COLO829 (cell line): ENCODE results near the gene RASL12.
"Not testable (repeated sequence)": the region's sequence is repeated elsewhere in the genome, so short reads cannot be mapped to it uniquely, and the experiment has no call there.

Experiments
- DNase-seq: peaks from one replicate; pipeline ENCODE4 v3.0.0; 2012; ENCODE audit warnings: low spot score

The RASL12 gene

DNA sequence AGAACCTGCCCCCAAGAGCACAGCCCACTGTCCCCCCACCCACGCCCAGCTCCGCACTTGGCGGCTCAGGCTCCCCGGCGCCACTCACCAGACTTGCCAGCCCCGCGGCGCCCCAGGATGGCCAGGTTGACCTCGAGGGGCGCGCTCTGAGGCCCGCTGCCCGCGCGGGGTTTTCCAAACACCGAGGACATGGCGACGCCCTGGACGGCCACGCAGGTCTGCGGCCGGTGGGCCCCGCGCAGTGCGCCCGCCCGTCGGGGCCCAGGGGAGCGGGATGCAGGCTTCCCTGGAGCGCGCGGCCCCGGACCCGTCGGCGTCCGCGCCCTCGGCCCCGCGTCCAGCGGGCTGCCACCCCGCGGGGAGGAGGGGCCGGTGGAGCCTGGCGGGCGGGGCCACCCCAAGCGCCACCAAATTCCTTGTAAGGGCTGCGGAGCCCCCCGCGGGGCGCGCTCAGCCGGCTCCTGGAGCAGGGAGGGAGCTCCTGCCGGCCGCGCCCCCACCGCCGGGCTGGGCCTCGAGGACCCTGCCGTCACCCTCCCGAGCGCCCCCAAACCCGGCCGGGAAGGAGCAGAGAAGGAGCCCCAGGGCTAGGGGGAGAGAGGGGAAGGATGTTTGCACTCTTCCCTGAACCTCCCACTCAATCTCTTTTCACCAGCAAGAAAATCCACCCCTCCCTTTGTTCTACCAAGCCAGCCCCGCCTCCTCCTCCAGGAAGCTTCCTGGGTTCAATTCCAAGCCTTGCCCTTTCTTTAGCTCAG lies at the start of gene RASL12:
TSS of gene RASL12 (minus strand) at position 347 of the 758 bp plus-strand sequence. CDS start at position 191, 156 bp downstream.
- DNase-seq = no peak

- DNase-seq = peak; percentile 48
These were observed 47.8 kb upstream of the RASL12 start for GRCh38 chr15:65115542-65115941.

DNA sequence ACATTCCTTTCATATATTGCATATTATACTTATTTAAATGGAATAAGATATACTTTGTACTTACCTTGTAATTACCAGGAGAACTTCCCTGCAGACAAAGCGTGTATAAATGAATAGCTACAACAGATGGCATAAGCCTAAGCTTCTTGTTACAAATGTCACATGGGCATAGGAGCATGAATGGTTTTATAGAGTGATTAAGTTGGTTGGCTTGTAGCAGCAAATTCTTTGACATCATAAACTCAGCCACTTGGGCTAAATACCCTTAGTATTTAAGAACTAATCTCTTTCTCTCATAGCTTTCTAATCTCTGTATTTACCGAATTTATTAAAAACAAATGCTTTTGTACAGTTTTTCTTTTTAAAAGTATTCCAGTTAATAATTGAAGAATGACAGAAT lies 47.3 kb upstream of the RASL12 start, which contains the start of gene UBAP1L:
TSS of gene UBAP1L (minus strand) at position 115 of the 400 bp plus-strand sequence. CDS start 8,985 bp downstream, outside the sequence.
- peak; percentile 28 for DNase-seq

- peak; percentile 54 for DNase-seq
These were observed 43.0 kb upstream of the RASL12 start for GRCh38 chr15:65110676-65111292.

- DNase-seq = no peak
These were observed 38.3 kb upstream of the RASL12 start for GRCh38 chr15:65106011-65106590.

- no peak for DNase-seq
These were observed 37.2 kb upstream of the RASL12 start for GRCh38 chr15:65105038-65105437.

- no peak for DNase-seq
These were observed 35.1 kb upstream of the RASL12 start for GRCh38 chr15:65102912-65103311.

GRCh38 chr15:65101891-65102708 lies 34.3 kb upstream of the RASL12 start:
- no peak for DNase-seq

- DNase-seq = no peak
These were observed 33.7 kb upstream of the RASL12 start for GRCh38 chr15:65101411-65101890.

DNA sequence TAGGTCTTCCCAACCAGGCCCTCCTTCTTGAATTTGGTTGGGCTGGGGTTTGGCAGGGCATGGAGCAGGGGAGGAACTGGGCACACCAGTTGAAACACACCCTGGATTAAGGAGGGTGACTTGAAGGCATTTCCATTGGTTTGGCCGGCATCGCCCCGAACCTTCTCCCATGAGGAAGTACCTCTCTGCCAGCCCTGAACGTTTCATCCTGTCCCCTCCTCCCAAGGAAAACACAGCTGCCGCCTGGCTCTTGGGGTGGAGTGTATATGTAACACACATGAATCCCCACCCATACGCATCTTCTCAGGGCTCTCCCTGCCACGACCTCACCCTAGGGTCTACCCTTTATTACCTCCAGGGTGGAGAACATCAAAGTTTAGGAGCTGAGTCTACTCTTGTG lies 32.7 kb upstream of the RASL12 start:
- no peak for DNase-seq

- not testable (repeated sequence) for DNase-seq
These were observed 32.0 kb upstream of the RASL12 start for GRCh38 chr15:65099801-65100200.

DNA sequence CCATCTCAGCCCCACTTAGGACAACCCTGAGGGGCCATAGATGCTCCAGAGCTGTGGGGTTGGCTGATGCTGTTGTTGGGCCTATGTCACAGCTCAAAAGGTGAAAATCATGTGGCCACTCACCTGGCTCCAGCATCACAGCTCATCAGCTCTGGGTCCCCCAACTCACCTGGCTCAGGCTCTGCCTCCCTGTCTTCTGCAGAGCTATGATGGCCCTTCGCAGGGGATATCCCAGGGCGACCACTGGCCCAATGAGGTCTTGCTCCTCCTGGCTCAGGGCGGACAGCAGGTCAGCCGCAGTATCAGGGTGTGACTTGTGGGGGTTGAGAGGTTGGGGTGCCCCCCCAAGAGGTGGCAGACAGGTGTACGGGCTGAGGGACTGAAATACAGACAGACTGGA lies 31.5 kb upstream of the RASL12 start:
- no peak for DNase-seq

GRCh38 chr15:65097651-65098263 lies 30.0 kb upstream of the RASL12 start:
- no peak for DNase-seq

GRCh38 chr15:65096481-65097385 lies 28.9 kb upstream of the RASL12 start:
- DNase-seq = no peak

DNA sequence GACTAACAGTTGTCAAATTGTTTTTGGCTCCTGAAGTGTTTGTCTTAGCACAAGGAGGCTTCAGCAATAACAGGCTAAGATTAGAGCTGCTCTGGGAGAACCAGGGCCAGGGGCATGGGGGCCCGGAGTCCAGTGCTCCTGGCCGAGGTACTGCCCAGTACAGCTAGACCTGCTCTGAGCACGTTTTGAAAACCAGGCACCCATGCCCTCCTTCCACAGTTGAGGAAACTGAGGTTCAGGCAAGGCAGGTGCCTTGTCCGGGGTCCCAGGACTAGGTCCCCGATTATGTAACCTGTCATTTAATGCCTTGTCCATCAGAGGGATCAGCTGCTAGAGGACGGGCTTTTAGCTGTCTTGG lies 27.9 kb upstream of the RASL12 start:
- DNase-seq = no peak

DNA sequence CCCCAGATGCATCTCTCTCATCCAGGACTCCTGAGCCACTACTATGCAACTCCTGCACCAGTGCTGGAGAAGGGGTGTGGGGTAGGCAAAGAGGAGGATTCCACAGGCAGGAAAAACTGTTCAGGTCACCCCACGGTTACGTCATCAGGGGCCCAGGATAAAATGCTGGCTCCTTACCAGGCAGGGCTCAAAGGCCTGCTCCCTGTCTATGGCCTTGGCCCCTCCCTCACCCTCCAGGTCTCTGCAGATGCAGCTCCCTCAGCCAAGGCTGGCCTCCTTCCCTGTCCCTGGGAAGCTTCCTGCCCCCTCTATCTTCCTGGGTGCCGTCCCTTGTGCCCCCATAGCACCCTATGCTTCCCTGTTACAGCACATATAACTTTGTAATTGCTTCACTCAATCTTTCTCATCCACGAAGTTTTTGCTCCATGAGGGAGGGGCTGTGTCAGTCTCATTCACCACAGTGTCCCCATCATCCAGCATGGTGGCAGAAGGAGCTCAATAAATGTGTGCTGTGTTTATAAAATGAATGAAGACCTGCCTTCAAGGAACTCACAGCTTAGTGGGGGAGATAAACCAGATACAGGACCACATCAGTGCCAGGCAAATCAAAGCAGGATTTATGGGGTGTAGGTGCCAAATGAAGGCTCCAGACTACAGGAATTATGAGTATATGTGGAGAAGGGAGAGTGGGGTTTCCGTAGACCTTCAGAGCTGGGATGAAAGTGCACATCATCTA lies 27.4 kb upstream of the RASL12 start:
- no peak for DNase-seq

- DNase-seq = no peak
These were observed 26.7 kb upstream of the RASL12 start for GRCh38 chr15:65094294-65094995.

- not testable (repeated sequence) for DNase-seq
These were observed 26.0 kb upstream of the RASL12 start for GRCh38 chr15:65093793-65094170.
